MM.1S (cell line): Measurements from ENCODE around the gene RFESD.

Experiments
- CTCF ChIP-seq: fragments of 300-600 bp; sonication (generic); IDR thresholded peaks from 2 replicates; pipeline ENCODE4 v1.5.1; 2016; ENCODE audit warnings: antibody characterized with exemption, low read length, mixed read lengths
- EZH2 ChIP-seq: fragments of 300-600 bp; sonication (generic); optimal IDR thresholded peaks from 2 replicates; pipeline ENCODE3; 2017; ENCODE audit warnings: low read depth, mild to moderate bottlenecking, antibody characterized with exemption, low read length, mixed read lengths
- EZH2phosphoT487 ChIP-seq: fragments of 300-600 bp; sonication (generic); IDR thresholded peaks from 2 replicates; pipeline ENCODE4 v1.6.1; 2018; ENCODE audit warnings: antibody characterized with exemption, low read length

- TF ChIP-seq CTCF (no peak), EZH2 (no peak), EZH2phosphoT487 (no peak)
Measured at GRCh38 chr5:95619514-95620029, 27.0 kb upstream of the RFESD start.
